Thoracic aorta (tissue), 2 donors: Measurements from ENCODE around the gene LYPD6. TPM values are rescaled to one million over a fixed set of nuclear protein-coding genes. Genes with fewer than 3 reads are reported as not detected.

Experiments
- ATAC-seq: fragments of 150-250 bp; one replicate; pipeline ENCODE4 v1.8.0; 2017; ENCODE audit warnings: low read depth; ENCODE audit not compliant: insufficient number of reproducible peaks, low FRiP score
- DNase-seq: peaks from one replicate; pipeline ENCODE4 v3.0.0-alpha.2; 2020; ENCODE audit warnings: low spot score
- H3K27ac ChIP-seq, 2 donors: fragments of 200-600 bp; sonication (generic); 1 replicate in 1 of 2; 2 replicates in 1 of 2; pipeline ENCODE4 v1.5.1; 2016; ENCODE audit warnings: mild to moderate bottlenecking in 2 of 2, moderate library complexity in 2 of 2
- H3K27me3 ChIP-seq: fragments of 200-600 bp; sonication (generic); replicated peaks from 2 replicates; pipeline ENCODE4 v1.6.0; 2016; ENCODE audit warnings: mild to moderate bottlenecking; ENCODE audit not compliant: insufficient read depth
- H3K36me3 ChIP-seq: fragments of 200-600 bp; sonication (generic); one replicate; pipeline ENCODE4 v1.5.1; 2016
- H3K4me1 ChIP-seq, 2 donors: fragments of 200-600 bp; sonication (generic); 1 replicate in 1 of 2; 2 replicates in 1 of 2; pipeline versions ENCODE4 v1.5.1 to v1.6.0; 2016; ENCODE audit warnings: low read depth in 2 of 2, mild to moderate bottlenecking in 1 of 2; ENCODE audit not compliant: control insufficient read depth in 1 of 2
- H3K4me3 ChIP-seq: fragments of 200-600 bp; sonication (generic); 2 replicates; pipeline ENCODE4 v1.5.1; 2016; ENCODE audit warnings: mild to moderate bottlenecking
- H3K9me3 ChIP-seq: fragments of 200-600 bp; sonication (generic); 2 replicates; pipeline ENCODE4 v1.5.1; 2016
- total RNA-seq, 2 donors: library from RNA; depleted of rRNA; stranded (reverse); fragments of >200 nt; gene quantifications; one replicate each; pipeline versions ENCODE4 v1.1.0 to v1.2.3, GENCODE V29; 2016
- TF ChIP-seq, protein P1 (sequence below): fragments of 200-600 bp; sonication (generic); IDR thresholded peaks from one replicate; pipeline ENCODE4 v1.5.1; 2019; ENCODE audit warnings: antibody characterized with exemption

LYPD6 gene
- total RNA-seq, 2 donors from 2014 or later: 0.27 to 0.28 TPM

DNA sequence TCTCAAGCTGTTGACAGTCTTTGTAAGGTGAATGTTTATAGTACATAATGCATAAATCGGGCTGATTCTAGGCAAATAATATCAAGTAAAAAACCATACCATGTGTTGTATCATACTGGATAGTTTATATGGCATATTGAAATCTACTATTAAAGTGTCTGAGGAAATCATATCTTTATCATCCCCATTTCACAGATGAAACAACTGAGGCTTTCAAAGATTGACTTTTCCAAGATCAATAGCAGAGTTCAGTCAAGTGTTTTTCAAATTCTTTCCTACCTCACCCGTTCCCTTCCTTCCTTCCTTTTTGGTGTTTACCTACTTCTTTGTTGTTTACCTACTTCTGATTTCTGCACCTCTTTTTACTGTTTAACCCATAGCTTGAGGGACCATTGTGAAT lies 2.0 kb downstream of the LYPD6 start:
- ATAC-seq (no peak), DNase-seq (no peak)
- H3K27ac ChIP-seq: no peak overlapping the region
- TF ChIP-seq, protein P1, sequence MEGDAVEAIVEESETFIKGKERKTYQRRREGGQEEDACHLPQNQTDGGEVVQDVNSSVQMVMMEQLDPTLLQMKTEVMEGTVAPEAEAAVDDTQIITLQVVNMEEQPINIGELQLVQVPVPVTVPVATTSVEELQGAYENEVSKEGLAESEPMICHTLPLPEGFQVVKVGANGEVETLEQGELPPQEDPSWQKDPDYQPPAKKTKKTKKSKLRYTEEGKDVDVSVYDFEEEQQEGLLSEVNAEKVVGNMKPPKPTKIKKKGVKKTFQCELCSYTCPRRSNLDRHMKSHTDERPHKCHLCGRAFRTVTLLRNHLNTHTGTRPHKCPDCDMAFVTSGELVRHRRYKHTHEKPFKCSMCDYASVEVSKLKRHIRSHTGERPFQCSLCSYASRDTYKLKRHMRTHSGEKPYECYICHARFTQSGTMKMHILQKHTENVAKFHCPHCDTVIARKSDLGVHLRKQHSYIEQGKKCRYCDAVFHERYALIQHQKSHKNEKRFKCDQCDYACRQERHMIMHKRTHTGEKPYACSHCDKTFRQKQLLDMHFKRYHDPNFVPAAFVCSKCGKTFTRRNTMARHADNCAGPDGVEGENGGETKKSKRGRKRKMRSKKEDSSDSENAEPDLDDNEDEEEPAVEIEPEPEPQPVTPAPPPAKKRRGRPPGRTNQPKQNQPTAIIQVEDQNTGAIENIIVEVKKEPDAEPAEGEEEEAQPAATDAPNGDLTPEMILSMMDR: no peak
- no peak overlapping the region for H3K4me3 ChIP-seq
- no peaks in the 10 kb centered on the region for H3K36me3 ChIP-seq
- no peaks in the 10 kb centered on the region for H3K27me3 ChIP-seq
- peaks cover 4 to 18% of the 10 kb centered on the region in 2 donors for H3K4me1 ChIP-seq
- H3K9me3 ChIP-seq: no peaks in the 10 kb centered on the region

DNA sequence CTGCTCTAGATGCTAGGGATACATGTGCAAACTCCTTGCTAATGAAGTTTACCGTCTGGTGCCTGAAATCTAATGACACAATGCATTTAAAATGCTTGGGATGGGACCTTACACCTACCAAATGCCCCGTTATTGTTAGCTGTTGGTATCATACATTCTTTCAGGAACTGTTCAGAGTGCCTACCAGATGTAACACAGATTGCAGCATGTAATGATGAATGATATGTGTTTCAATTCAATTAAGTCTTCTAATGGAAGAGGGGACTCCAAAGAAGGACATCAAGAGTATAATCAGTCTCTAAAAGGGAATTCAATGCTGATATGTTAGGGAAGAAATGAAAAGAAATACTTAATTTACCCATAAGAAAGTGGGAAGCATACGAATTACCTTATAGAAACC lies 3.2 kb downstream of the LYPD6 start:
- DNase-seq (no peak), ATAC-seq (no peak)
- Histone ChIP-seq H3K36me3 (no peaks in the 10 kb centered on the region), H3K9me3 (no peaks in the 10 kb centered on the region), H3K4me3 (no peak overlapping the region), H3K4me1 (peaks cover 4 to 18% of the 10 kb centered on the region in 2 donors), H3K27me3 (no peaks in the 10 kb centered on the region), H3K27ac (no peak overlapping the region)
- TF ChIP-seq, protein P1: no peak

DNA sequence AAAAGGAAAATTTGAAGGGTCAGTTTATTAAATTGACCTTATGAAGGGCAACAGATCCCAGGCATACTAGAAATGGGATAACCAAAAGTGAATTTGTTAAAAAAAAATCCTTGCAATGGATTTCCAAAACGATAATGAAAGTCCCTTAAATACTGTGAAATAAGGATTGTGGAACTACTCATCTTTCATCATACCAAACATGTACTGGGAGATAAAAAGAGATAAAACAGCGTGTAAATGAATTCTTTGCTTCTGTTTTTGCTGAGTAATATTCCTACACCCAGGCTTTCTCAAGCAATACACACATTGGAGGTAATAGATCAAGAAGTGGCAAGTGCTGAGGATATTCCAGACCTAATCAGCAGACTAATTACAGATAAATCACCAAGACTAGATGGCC lies 3.8 kb downstream of the LYPD6 start:
- H3K4me1 ChIP-seq: peaks cover 4 to 16% of the 10 kb centered on the region in 2 donors
- ATAC-seq: no peak
- TF ChIP-seq, protein P1: no peak
- H3K27me3 ChIP-seq: no peaks in the 10 kb centered on the region
- H3K4me3 ChIP-seq: no peak overlapping the region
- H3K36me3 ChIP-seq: no peaks in the 10 kb centered on the region
- H3K9me3 ChIP-seq: no peaks in the 10 kb centered on the region
- H3K27ac ChIP-seq: no peak overlapping the region
- no peak for DNase-seq

DNA sequence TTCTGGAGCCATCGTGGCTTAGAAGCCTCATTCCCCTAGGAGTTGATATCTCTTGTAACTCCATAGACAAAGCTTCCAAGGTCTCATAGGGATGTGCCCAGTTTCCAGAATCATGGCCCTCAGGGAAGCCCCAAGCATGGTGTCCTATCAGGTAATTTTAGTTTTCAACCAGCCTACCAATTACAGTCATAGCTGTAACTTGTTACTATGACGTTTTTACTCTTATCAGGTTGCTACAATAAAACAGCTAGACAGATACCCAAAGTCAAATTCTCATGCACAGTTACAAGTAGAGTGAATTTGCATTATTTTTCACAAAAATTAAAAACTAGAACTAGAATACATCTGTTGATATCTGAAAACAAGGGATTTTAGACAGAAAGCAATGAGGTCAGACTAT lies 8.9 kb downstream of the LYPD6 start:
- no peak overlapping the region for H3K4me3 ChIP-seq
- DNase-seq (no peak), ATAC-seq (no peak)
- TF ChIP-seq, protein P1: no peak
- H3K4me1 ChIP-seq: no peaks in the 10 kb centered on the region
- H3K27ac ChIP-seq: no peak overlapping the region
- H3K27me3 ChIP-seq: no peaks in the 10 kb centered on the region
- no peaks in the 10 kb centered on the region for H3K9me3 ChIP-seq
- no peaks in the 10 kb centered on the region for H3K36me3 ChIP-seq

DNA sequence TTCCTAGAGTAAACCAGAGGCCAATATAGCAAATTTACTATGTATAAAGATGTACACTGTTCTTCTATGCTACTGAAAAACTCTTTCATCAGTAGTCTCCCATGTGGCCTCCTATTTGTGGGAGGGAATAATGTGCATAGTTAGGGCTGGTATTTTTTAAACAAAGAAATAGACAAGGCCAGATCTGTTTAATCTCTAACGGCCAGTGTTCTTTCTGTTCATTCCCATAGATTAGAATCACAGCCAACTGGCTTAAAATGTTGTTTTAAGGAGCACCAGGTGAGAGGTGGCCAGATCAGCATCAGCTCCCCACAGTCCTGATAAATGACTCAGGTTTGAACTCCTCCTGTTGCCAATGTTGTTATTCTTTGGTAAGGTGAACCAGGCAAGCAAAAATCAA lies 12.1 kb downstream of the LYPD6 start:
- Histone ChIP-seq H3K9me3 (no peaks in the 10 kb centered on the region), H3K4me3 (no peak overlapping the region), H3K27ac (no peak overlapping the region), H3K4me1 (no peaks in the 10 kb centered on the region), H3K27me3 (no peaks in the 10 kb centered on the region), H3K36me3 (no peaks in the 10 kb centered on the region)
- DNase-seq (no peak), ATAC-seq (no peak)
- TF ChIP-seq, protein P1: no peak
